Measurements from ENCODE around the gene POLG2. TPM values are rescaled to one million over a fixed set of nuclear protein-coding genes. Genes with fewer than 3 reads are reported as not detected.

The POLG2 gene
- total and polyA plus RNA-seq, 2 donors (not counting 3 experiments of a cell fraction or from before 2014, with no cell fraction given): 6.5 to 18.6 TPM

DNA sequence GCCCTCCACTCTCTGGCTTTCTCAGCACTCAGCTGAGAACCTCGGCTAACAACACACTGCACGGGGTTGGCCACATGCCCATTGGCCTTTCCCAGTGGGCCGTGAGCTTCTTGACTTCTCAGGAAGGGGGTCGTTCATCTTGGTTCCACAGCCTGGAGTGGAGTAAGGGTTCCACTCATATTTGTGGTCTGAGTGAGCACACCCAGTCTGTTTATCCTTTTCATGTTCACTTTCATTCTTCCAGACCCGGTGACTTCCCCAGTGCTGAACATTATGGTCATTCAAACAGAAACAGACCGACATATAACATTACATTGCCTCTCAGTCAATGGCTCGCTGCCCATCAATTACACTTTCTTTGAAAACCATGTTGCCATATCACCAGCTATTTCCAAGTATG is 39.7 kb downstream of the POLG2 start:
- peaks cover 0 to 3% of the 10 kb centered on the region in 2 experiments for H3K36me3 ChIP-seq (ENCODE audit: control insufficient read depth in 2 of 2, extremely low read depth in 1 of 2, insufficient read depth in 2 of 2, low read length in 2 of 2)
- no peak overlapping the region for H3K4me3 ChIP-seq (replicated peaks in 1 of 3; ENCODE audit: insufficient read depth in 1 of 3, low read depth in 1 of 3, low read length in 3 of 3)
- no peaks in the 10 kb centered on the region for H3K9me3 ChIP-seq (replicated peaks; ENCODE audit: control insufficient read depth, insufficient read depth, low read length)
- H3K4me2 ChIP-seq (ENCODE audit: insufficient read depth, low read length): no peak overlapping the region
- DNase-seq (ENCODE audit: low read depth, low spot score) (no peak), FAIRE-seq (no peak)
- no peak overlapping the region for H2AFZ ChIP-seq (ENCODE audit: low read depth, low read length)
- no peaks in the 10 kb centered on the region for H3K9me1 ChIP-seq (replicated peaks; ENCODE audit: control insufficient read depth, extremely low read depth, insufficient read depth, low read length)
- peaks cover 14% of the 10 kb centered on the region for H3K4me1 ChIP-seq (ENCODE audit: control insufficient read depth, extremely low read depth, insufficient read depth, low read length)
- H3K27me3 ChIP-seq (ENCODE audit: control insufficient read depth in 2 of 2, insufficient read depth in 2 of 2, low read length in 2 of 2): no peaks in the 10 kb centered on the region
- H4K20me1 ChIP-seq (replicated peaks; ENCODE audit: control insufficient read depth, extremely low read depth, insufficient read depth, low read length): no peaks in the 10 kb centered on the region
- CTCF ChIA-PET: interaction anchor here (0.9 to 1.1 kb wide), 2 partner anchors 34 to 37 kb away, joined by 3 read pairs; no protein-coding TSS in a partner anchor
- dilution Hi-C loops (cut with MboI; ENCODE audit: extremely low pct_ligation_motif_present, low sequenced_read_pairs): no loop called here
- no peaks in the 10 kb centered on the region for H3K79me2 ChIP-seq (ENCODE audit: control insufficient read depth, insufficient read depth, low read length)
- intact Hi-C loops (cut with micrococcal nuclease): no loop called here
- H3K27ac ChIP-seq (ENCODE audit: insufficient read depth, low read depth, low read length): no peak overlapping the region
- no TSS peak for BruUV-seq (replicated peaks)
- POLR2A ChIA-PET: no interaction called here
- TF ChIP-seq FOS (IDR thresholded peaks at IDR 0.05; ENCODE audit: borderline replicate concordance, insufficient read depth, low read length): no peak
- H3K9ac ChIP-seq (replicated peaks; ENCODE audit: extremely low read depth, insufficient read depth, low read length): no peak overlapping the region

DNA sequence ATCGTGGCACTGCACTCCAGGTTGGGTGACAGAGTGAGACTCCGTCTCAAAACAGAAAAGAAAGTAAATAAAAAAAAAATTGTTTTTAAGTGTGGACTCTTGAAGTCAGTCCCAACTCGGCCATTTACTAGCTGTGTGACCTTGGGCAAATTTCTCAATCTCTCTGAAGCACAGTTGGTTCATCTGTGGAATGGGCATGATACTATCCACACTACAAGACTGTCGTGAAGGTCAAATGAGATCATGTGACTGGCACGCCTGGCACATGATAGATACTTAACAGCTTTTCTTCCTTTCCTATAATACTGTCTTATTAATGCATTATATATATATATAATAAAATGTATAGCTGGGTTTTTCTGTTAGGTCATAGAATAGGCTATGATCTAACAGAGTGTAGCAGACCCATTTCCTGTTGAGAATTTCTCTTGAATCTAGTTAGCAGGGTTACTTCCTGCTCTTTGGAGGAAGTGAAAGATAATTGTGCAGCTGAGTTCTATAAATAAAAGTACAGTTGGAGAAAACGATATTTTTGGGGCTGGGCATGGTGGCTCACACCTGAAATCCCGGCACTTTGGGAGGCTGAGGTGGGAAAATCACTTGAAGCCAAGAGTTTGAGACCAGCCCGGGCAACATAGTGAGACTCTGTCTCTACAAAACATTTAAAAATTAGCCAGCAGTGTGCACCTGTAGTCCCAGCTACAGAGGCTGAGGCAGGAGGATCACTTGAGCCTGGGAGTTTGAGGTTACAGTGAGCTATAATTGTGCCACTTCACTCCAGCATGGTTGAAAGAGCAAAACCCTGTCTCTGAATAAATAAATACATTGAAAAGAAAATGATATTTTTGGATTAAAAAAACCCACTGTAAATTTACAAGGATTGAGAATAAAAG is 40.6 kb downstream of the POLG2 start:
- Histone ChIP-seq H3K4me3 (replicated peaks in 1 of 3; ENCODE audit: insufficient read depth in 1 of 3, low read depth in 1 of 3, low read length in 3 of 3) (no peak overlapping the region), H3K9me1 (replicated peaks; ENCODE audit: control insufficient read depth, extremely low read depth, insufficient read depth, low read length) (no peaks in the 10 kb centered on the region), H2AFZ (ENCODE audit: low read depth, low read length) (no peak overlapping the region), H3K79me2 (ENCODE audit: control insufficient read depth, insufficient read depth, low read length) (no peaks in the 10 kb centered on the region), H3K4me2 (ENCODE audit: insufficient read depth, low read length) (no peak overlapping the region), H3K27me3 (ENCODE audit: control insufficient read depth in 2 of 2, insufficient read depth in 2 of 2, low read length in 2 of 2) (no peaks in the 10 kb centered on the region), H4K20me1 (replicated peaks; ENCODE audit: control insufficient read depth, extremely low read depth, insufficient read depth, low read length) (no peaks in the 10 kb centered on the region), H3K9ac (replicated peaks; ENCODE audit: extremely low read depth, insufficient read depth, low read length) (no peak overlapping the region), H3K9me3 (replicated peaks; ENCODE audit: control insufficient read depth, insufficient read depth, low read length) (no peaks in the 10 kb centered on the region), H3K27ac (ENCODE audit: insufficient read depth, low read depth, low read length) (no peak overlapping the region), H3K4me1 (ENCODE audit: control insufficient read depth, extremely low read depth, insufficient read depth, low read length) (peaks cover 6% of the 10 kb centered on the region), H3K36me3 (ENCODE audit: control insufficient read depth in 2 of 2, extremely low read depth in 1 of 2, insufficient read depth in 2 of 2, low read length in 2 of 2) (peaks cover 0 to 3% of the 10 kb centered on the region in 2 experiments)
- DNase-seq (ENCODE audit: low read depth, low spot score) (no peak), FAIRE-seq (no peak)
- CTCF ChIA-PET: interaction anchor here (1.2 kb wide), 1 partner anchor 35 kb away, joined by 4 read pairs; no protein-coding TSS in a partner anchor
- dilution Hi-C loops (cut with MboI; ENCODE audit: extremely low pct_ligation_motif_present, low sequenced_read_pairs): no loop called here
- no TSS peak for BruUV-seq (replicated peaks)
- POLR2A ChIA-PET: no interaction called here
- TF ChIP-seq JUN (IDR thresholded peaks at IDR 0.05; ENCODE audit: borderline replicate concordance, insufficient read depth, insufficient read length, low read depth) (no peak), FOS (IDR thresholded peaks at IDR 0.05; ENCODE audit: borderline replicate concordance, insufficient read depth, low read length) (no peak), EZH2 (IDR thresholded peaks at IDR 0.05; ENCODE audit: borderline replicate concordance, low read depth, low read length, severe bottlenecking) (no peak), POLR2AphosphoS5 (IDR thresholded peaks at IDR 0.05; ENCODE audit: insufficient read depth, low read depth, low read length) (no peak), MYC (IDR thresholded peaks at IDR 0.05; ENCODE audit: low read depth, low read length) (no peak), POLR2A (IDR thresholded peaks at IDR 0.05; ENCODE audit: low read depth, low read length) (no peak), GATA2 (IDR thresholded peaks at IDR 0.05; ENCODE audit: insufficient read depth, insufficient read length, low read depth, low read length) (no peak)
- TF ChIP-seq, protein P1, sequence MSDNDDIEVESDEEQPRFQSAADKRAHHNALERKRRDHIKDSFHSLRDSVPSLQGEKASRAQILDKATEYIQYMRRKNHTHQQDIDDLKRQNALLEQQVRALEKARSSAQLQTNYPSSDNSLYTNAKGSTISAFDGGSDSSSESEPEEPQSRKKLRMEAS (IDR thresholded peaks at IDR 0.05; ENCODE audit: insufficient read depth, insufficient read length): no peak
- TF ChIP-seq, protein P2, sequence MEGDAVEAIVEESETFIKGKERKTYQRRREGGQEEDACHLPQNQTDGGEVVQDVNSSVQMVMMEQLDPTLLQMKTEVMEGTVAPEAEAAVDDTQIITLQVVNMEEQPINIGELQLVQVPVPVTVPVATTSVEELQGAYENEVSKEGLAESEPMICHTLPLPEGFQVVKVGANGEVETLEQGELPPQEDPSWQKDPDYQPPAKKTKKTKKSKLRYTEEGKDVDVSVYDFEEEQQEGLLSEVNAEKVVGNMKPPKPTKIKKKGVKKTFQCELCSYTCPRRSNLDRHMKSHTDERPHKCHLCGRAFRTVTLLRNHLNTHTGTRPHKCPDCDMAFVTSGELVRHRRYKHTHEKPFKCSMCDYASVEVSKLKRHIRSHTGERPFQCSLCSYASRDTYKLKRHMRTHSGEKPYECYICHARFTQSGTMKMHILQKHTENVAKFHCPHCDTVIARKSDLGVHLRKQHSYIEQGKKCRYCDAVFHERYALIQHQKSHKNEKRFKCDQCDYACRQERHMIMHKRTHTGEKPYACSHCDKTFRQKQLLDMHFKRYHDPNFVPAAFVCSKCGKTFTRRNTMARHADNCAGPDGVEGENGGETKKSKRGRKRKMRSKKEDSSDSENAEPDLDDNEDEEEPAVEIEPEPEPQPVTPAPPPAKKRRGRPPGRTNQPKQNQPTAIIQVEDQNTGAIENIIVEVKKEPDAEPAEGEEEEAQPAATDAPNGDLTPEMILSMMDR (IDR thresholded peaks at IDR 0.05; ENCODE audit: extremely low read depth in 1 of 2, insufficient read depth in 1 of 2, low read depth in 1 of 2, low read length in 2 of 2): no peak
- intact Hi-C loops (cut with micrococcal nuclease): no loop called here

Data from endothelial cell of umbilical vein (primary cell).